Measurements from ENCODE around the gene CEP170. TPM values are rescaled to one million over a fixed set of nuclear protein-coding genes. Genes with fewer than 3 reads are reported as not detected.

The CEP170 gene
- polyA plus RNA-seq = 383 and 403 TPM in 2 replicates
- polyA minus RNA-seq = 611 and 700 TPM in 2 replicates

GRCh38 chr1:243254927-243255790, at the start of gene CEP170:
CEP170 (minus strand) TSS chr1:243255281; CDS start chr1:243225280, 30,001 bp downstream.
- H3K9me2 ChIP-seq (ENCODE audit: insufficient read depth, low read length) = no peaks in the 10 kb centered on the region
- peaks cover 66% of the 10 kb centered on the region for H3K79me2 ChIP-seq (replicated peaks; ENCODE audit: insufficient read depth, low read length)
- no peaks in the 10 kb centered on the region for H3K36me3 ChIP-seq (ENCODE audit: insufficient read depth, low read length)
- TF ChIP-seq EP300 (conservative IDR thresholded peaks at IDR 0.05; ENCODE audit: poor library complexity, severe bottlenecking) (peak; percentile 47), SMC3 (conservative IDR thresholded peaks at IDR 0.05; ENCODE audit: poor library complexity) (peak; percentile 19), RAD21 (conservative IDR thresholded peaks at IDR 0.05) (peak; percentile 17), TAF1 (IDR thresholded peaks at IDR 0.05; ENCODE audit: low read depth) (peak; percentile 83), EZH2 (IDR thresholded peaks at IDR 0.05; ENCODE audit: borderline replicate concordance, insufficient read depth, low read length, poor library complexity, severe bottlenecking) (no peak), POLR2AphosphoS5 (IDR thresholded peaks at IDR 0.05) (peak; percentile 99), MXI1 (conservative IDR thresholded peaks at IDR 0.05; ENCODE audit: poor library complexity, severe bottlenecking) (peak; percentile 50)
- TF ChIP-seq, protein P1, sequence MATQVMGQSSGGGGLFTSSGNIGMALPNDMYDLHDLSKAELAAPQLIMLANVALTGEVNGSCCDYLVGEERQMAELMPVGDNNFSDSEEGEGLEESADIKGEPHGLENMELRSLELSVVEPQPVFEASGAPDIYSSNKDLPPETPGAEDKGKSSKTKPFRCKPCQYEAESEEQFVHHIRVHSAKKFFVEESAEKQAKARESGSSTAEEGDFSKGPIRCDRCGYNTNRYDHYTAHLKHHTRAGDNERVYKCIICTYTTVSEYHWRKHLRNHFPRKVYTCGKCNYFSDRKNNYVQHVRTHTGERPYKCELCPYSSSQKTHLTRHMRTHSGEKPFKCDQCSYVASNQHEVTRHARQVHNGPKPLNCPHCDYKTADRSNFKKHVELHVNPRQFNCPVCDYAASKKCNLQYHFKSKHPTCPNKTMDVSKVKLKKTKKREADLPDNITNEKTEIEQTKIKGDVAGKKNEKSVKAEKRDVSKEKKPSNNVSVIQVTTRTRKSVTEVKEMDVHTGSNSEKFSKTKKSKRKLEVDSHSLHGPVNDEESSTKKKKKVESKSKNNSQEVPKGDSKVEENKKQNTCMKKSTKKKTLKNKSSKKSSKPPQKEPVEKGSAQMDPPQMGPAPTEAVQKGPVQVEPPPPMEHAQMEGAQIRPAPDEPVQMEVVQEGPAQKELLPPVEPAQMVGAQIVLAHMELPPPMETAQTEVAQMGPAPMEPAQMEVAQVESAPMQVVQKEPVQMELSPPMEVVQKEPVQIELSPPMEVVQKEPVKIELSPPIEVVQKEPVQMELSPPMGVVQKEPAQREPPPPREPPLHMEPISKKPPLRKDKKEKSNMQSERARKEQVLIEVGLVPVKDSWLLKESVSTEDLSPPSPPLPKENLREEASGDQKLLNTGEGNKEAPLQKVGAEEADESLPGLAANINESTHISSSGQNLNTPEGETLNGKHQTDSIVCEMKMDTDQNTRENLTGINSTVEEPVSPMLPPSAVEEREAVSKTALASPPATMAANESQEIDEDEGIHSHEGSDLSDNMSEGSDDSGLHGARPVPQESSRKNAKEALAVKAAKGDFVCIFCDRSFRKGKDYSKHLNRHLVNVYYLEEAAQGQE (IDR thresholded peaks at IDR 0.05; ENCODE audit: borderline replicate concordance) = peak; percentile 87
- TF ChIP-seq, protein P2, sequence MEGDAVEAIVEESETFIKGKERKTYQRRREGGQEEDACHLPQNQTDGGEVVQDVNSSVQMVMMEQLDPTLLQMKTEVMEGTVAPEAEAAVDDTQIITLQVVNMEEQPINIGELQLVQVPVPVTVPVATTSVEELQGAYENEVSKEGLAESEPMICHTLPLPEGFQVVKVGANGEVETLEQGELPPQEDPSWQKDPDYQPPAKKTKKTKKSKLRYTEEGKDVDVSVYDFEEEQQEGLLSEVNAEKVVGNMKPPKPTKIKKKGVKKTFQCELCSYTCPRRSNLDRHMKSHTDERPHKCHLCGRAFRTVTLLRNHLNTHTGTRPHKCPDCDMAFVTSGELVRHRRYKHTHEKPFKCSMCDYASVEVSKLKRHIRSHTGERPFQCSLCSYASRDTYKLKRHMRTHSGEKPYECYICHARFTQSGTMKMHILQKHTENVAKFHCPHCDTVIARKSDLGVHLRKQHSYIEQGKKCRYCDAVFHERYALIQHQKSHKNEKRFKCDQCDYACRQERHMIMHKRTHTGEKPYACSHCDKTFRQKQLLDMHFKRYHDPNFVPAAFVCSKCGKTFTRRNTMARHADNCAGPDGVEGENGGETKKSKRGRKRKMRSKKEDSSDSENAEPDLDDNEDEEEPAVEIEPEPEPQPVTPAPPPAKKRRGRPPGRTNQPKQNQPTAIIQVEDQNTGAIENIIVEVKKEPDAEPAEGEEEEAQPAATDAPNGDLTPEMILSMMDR (IDR thresholded peaks at IDR 0.05; ENCODE audit: poor library complexity, severe bottlenecking) = no peak
- H3F3A ChIP-seq (ENCODE audit: insufficient read depth, low read length, poor library complexity, severe bottlenecking) = peaks cover 8% of the 10 kb centered on the region
- no peaks in the 10 kb centered on the region for H3K9me3 ChIP-seq (ENCODE audit: low read length)
- H2AFZ ChIP-seq (ENCODE audit: low read depth, low read length) = peak within 1 kb of the TSS; percentile 86
- H3K4me2 ChIP-seq (ENCODE audit: low read length) = peak within 1 kb of the TSS; percentile 54
- peak within 1 kb of the TSS; percentile 98 for H3K9ac ChIP-seq (ENCODE audit: low read length)
- H3K4me3 ChIP-seq (ENCODE audit: low read length) = peak within 1 kb of the TSS; percentile 83
- peaks cover 32% of the 10 kb centered on the region for H4K20me1 ChIP-seq (ENCODE audit: insufficient read depth)
- peak within 1 kb of the TSS; percentile 94 for H3K27ac ChIP-seq (ENCODE audit: low read length)
- H3K27me3 ChIP-seq (ENCODE audit: insufficient read depth, low read depth, low read length) = no peaks in the 10 kb centered on the region

GRCh38 chr1:243301059-243301458, 46.0 kb upstream of the CEP170 start:
- H3K4me2 ChIP-seq (ENCODE audit: low read length) = no peak overlapping the region
- no peaks in the 10 kb centered on the region for H3K9me2 ChIP-seq (ENCODE audit: insufficient read depth, low read length)
- peaks cover 3% of the 10 kb centered on the region for H3K36me3 ChIP-seq (ENCODE audit: insufficient read depth, low read length)
- H4K20me1 ChIP-seq (ENCODE audit: insufficient read depth) = no peaks in the 10 kb centered on the region
- no peak overlapping the region for H3K9ac ChIP-seq (ENCODE audit: low read length)
- TF ChIP-seq EP300 (conservative IDR thresholded peaks at IDR 0.05; ENCODE audit: poor library complexity, severe bottlenecking) (no peak), MXI1 (conservative IDR thresholded peaks at IDR 0.05; ENCODE audit: poor library complexity, severe bottlenecking) (no peak), SMC3 (conservative IDR thresholded peaks at IDR 0.05; ENCODE audit: poor library complexity) (no peak), RAD21 (conservative IDR thresholded peaks at IDR 0.05) (no peak), TAF1 (IDR thresholded peaks at IDR 0.05; ENCODE audit: low read depth) (no peak), EZH2 (IDR thresholded peaks at IDR 0.05; ENCODE audit: borderline replicate concordance, insufficient read depth, low read length, poor library complexity, severe bottlenecking) (no peak), POLR2AphosphoS5 (IDR thresholded peaks at IDR 0.05) (no peak)
- TF ChIP-seq, protein P1 (IDR thresholded peaks at IDR 0.05; ENCODE audit: borderline replicate concordance) = no peak
- TF ChIP-seq, protein P2 (IDR thresholded peaks at IDR 0.05; ENCODE audit: poor library complexity, severe bottlenecking) = no peak
- H3F3A ChIP-seq (ENCODE audit: insufficient read depth, low read length, poor library complexity, severe bottlenecking) = no peaks in the 10 kb centered on the region
- no peak overlapping the region for H3K27ac ChIP-seq (ENCODE audit: low read length)
- H3K79me2 ChIP-seq (replicated peaks; ENCODE audit: insufficient read depth, low read length) = no peaks in the 10 kb centered on the region
- no peaks in the 10 kb centered on the region for H3K27me3 ChIP-seq (ENCODE audit: insufficient read depth, low read depth, low read length)
- H3K9me3 ChIP-seq (ENCODE audit: low read length) = no peaks in the 10 kb centered on the region
- H3K4me3 ChIP-seq (ENCODE audit: low read length) = no peak overlapping the region
- no peak overlapping the region for H2AFZ ChIP-seq (ENCODE audit: low read depth, low read length)
